PC-9 (cell line): ENCODE data around the gene SLC38A1. TPM values are rescaled to one million over a fixed set of nuclear protein-coding genes. Genes with fewer than 3 reads are reported as not detected.

Experiments
- BruUV-seq: library from RNA; stranded (reverse); fragments of 400-500 nt; replicated peaks from 2 replicates; lab custom pipeline; 2021; lab: Mats Ljungman, UMichigan
- CTCF ChIA-PET: fragments of 300-600 bp; sonication (Branson Sonifier 250); formaldehyde crosslinking; loops from one replicate; lab custom pipeline; 2022; ENCODE audit warnings: antibody characterized with exemption; lab: Charles Lee
- POLR2A ChIA-PET: fragments of 300-600 bp; sonication (Branson Sonifier 250); formaldehyde crosslinking; loops from one replicate; lab custom pipeline; 2022; ENCODE audit warnings: antibody characterized with exemption; ENCODE audit not compliant: unreplicated experiment; lab: Charles Lee
- DNase-seq, 2 experiments: peaks; one replicate each; pipeline versions ENCODE4 v3.0.0 to v3.0.0-alpha.2; 2015 to 2022; ENCODE audit warnings: mixed read lengths in 1 of 2
- H2AFZ ChIP-seq: fragments of 200-600 bp; sonication (generic); 2 replicates; pipeline ENCODE4 v1.8.1; 2017; ENCODE audit warnings: antibody characterized with exemption
- H3F3A ChIP-seq: fragments of 200-600 bp; sonication (generic); 2 replicates; pipeline ENCODE4 v1.8.1; 2017; ENCODE audit warnings: antibody characterized with exemption, mild to moderate bottlenecking, low read depth; ENCODE audit not compliant: insufficient read depth
- H3K27ac ChIP-seq: fragments of 200-600 bp; sonication (generic); 2 replicates; pipeline ENCODE4 v1.6.1; 2016; ENCODE audit warnings: mixed run types
- H3K27me3 ChIP-seq: fragments of 200-600 bp; sonication (generic); 2 replicates; pipeline ENCODE4 v1.6.1; 2016; ENCODE audit warnings: low read depth, mixed run types; ENCODE audit not compliant: insufficient read depth
- H3K36me3 ChIP-seq: fragments of 200-600 bp; sonication (generic); 2 replicates; pipeline ENCODE4 v1.6.1; 2016; ENCODE audit warnings: low read depth, mixed run types
- H3K4me1 ChIP-seq: fragments of 200-600 bp; sonication (generic); replicated peaks from 2 replicates; pipeline ENCODE4 v1.6.1; 2016; ENCODE audit warnings: mixed run types; ENCODE audit not compliant: insufficient read depth
- H3K4me2 ChIP-seq: fragments of 200-600 bp; sonication (generic); 2 replicates; pipeline ENCODE4 v1.6.1; 2017; ENCODE audit warnings: mixed run types
- H3K4me3 ChIP-seq: fragments of 200-600 bp; sonication (generic); 2 replicates; pipeline ENCODE4 v1.6.1; 2016; ENCODE audit warnings: mixed run types
- H3K79me2 ChIP-seq: fragments of 200-600 bp; sonication (generic); 2 replicates; pipeline ENCODE4 v1.6.1; 2017; ENCODE audit warnings: low read depth, mixed run types
- H3K9me2 ChIP-seq: fragments of 200-600 bp; sonication (generic); 2 replicates; pipeline ENCODE4 v1.8.1; 2017; ENCODE audit warnings: mild to moderate bottlenecking; ENCODE audit not compliant: insufficient read depth
- H3K9me3 ChIP-seq: fragments of 200-600 bp; sonication (generic); 2 replicates; pipeline ENCODE4 v1.8.1; 2016; ENCODE audit warnings: low read depth; ENCODE audit not compliant: insufficient read depth
- H4K20me1 ChIP-seq: fragments of 200-600 bp; sonication (generic); 2 replicates; pipeline ENCODE4 v1.8.1; 2017; ENCODE audit not compliant: insufficient read depth
- CTCF ChIP-seq: fragments of 200-600 bp; sonication (generic); conservative IDR thresholded peaks from 2 replicates; pipeline ENCODE4 v1.6.1; 2017; ENCODE audit warnings: mixed run types, antibody characterized with exemption, mild to moderate bottlenecking, moderate library complexity
- EZH2 ChIP-seq: fragments of 200-600 bp; sonication (generic); IDR thresholded peaks from 2 replicates; pipeline ENCODE4 v1.8.0; 2017; ENCODE audit warnings: antibody characterized with exemption, low read depth
- intact Hi-C: fragments of 100-400 bp; cut with micrococcal nuclease; formaldehyde crosslinking; loops from one replicate; pipeline ENCODE4 v1.10.0; 2022; ENCODE audit not compliant: unreplicated experiment
- total RNA-seq: library from RNA; stranded (reverse); gene quantifications from 2 replicates; pipeline ENCODE4 v1.2.3, GENCODE V29; 2021

The SLC38A1 gene
- total RNA-seq, 1 experiment from 2014 or later, result 131 TPM

- no peaks in the 10 kb centered on the region for H3K9me2 ChIP-seq
- H3K4me3 ChIP-seq, result no peak overlapping the region
- no peak for DNase-seq
- no peaks in the 10 kb centered on the region for H3K27me3 ChIP-seq
- H3F3A ChIP-seq, result peaks cover 32% of the 10 kb centered on the region
- no peak overlapping the region for H3K4me2 ChIP-seq
- no peaks in the 10 kb centered on the region; the same call in 1 of the 2 replicates for H3K9me3 ChIP-seq
- peaks cover 92% of the 10 kb centered on the region for H4K20me1 ChIP-seq
- no peaks in the 10 kb centered on the region for H3K4me1 ChIP-seq
- H2AFZ ChIP-seq, result no peak overlapping the region
- no peak for TF ChIP-seq CTCF
- intact Hi-C loops, result no loop called here
- peaks cover 88% of the 10 kb centered on the region for H3K36me3 ChIP-seq
- POLR2A ChIA-PET, result interaction anchor here (0.5 to 0.6 kb wide), 2 partner anchors 15 to 33 kb away, joined by 3 to 23 read pairs; no protein-coding TSS in a partner anchor
- H3K27ac ChIP-seq, result no peak overlapping the region
- TSS peak; percentile 12 for BruUV-seq
- CTCF ChIA-PET, result no interaction called here
- H3K79me2 ChIP-seq, result peaks cover 99% of the 10 kb centered on the region
Measured at GRCh38 chr12:46242569-46242968, 26.3 kb downstream of the SLC38A1 start.

GRCh38 chr12:46240436-46240835 is 28.4 kb downstream of the SLC38A1 start:
- Histone ChIP-seq H3K36me3 (peaks cover 86% of the 10 kb centered on the region), H3K4me2 (no peak overlapping the region), H3K9me3 (no peaks in the 10 kb centered on the region), H2AFZ (no peak overlapping the region), H3K27ac (no peak overlapping the region), H3F3A (peaks cover 27% of the 10 kb centered on the region), H3K4me1 (no peaks in the 10 kb centered on the region), H3K27me3 (no peaks in the 10 kb centered on the region), H4K20me1 (peaks cover 91% of the 10 kb centered on the region), H3K4me3 (no peak overlapping the region), H3K9me2 (no peaks in the 10 kb centered on the region), H3K79me2 (peaks cover 99% of the 10 kb centered on the region)
- POLR2A ChIA-PET, result no interaction called here
- intact Hi-C loops, result no loop called here
- DNase-seq, result no peak
- CTCF ChIA-PET, result no interaction called here
- BruUV-seq, result no TSS peak
- no peak for TF ChIP-seq CTCF

- Histone ChIP-seq H3K4me3 (no peak overlapping the region), H3F3A (peaks cover 29% of the 10 kb centered on the region), H3K27me3 (no peaks in the 10 kb centered on the region), H3K36me3 (peaks cover 83% of the 10 kb centered on the region), H3K79me2 (peaks cover 95% of the 10 kb centered on the region), H3K27ac (no peak overlapping the region), H4K20me1 (peaks cover 86% of the 10 kb centered on the region), H3K4me1 (no peaks in the 10 kb centered on the region), H3K4me2 (no peak overlapping the region), H3K9me2 (0 out of 2 replicates have a peak, but pooled peaks cover 2% of the 10 kb centered on the region), H2AFZ (no peak overlapping the region), H3K9me3 (no peaks in the 10 kb centered on the region)
- BruUV-seq, result no TSS peak
- intact Hi-C loops, result no loop called here
- POLR2A ChIA-PET, result no interaction called here
- CTCF ChIA-PET, result interaction anchor here (0.6 to 1.1 kb wide), 2 partner anchors 17 to 37 kb away, joined by 9 to 23 read pairs; no protein-coding TSS in a partner anchor
- DNase-seq, result no peak
- TF ChIP-seq CTCF, result no peak
- TF ChIP-seq EZH2, result no peak
Measured at GRCh38 chr12:46238821-46239220, 30.0 kb downstream of the SLC38A1 start.
